DOHH2 (cell line): ENCODE measurements around the gene ZNF385D.
A peak's percentile ranks its signal among the peaks of the same experiment; 100 is the strongest.

ENCODE experiments used
- H3F3A ChIP-seq: fragments of 200-600 bp; sonication (generic), shearing (Covaris generic); 2 replicates; pipeline ENCODE4 v1.6.0; 2016; ENCODE audit warnings: antibody characterized with exemption, mild to moderate bottlenecking; ENCODE audit not compliant: control insufficient read depth, insufficient read depth
- H3K27ac ChIP-seq: fragments of 200-600 bp; sonication (generic); 2 replicates; pipeline ENCODE4 v1.5.1; 2014; ENCODE audit warnings: low read depth, mild to moderate bottlenecking, low read length, moderate library complexity
- H3K27me3 ChIP-seq: fragments of 200-600 bp; sonication (generic); 2 replicates; pipeline ENCODE4 v1.6.1; 2014; ENCODE audit warnings: mild to moderate bottlenecking, low read length, mixed read lengths; ENCODE audit not compliant: control insufficient read depth
- H3K36me3 ChIP-seq: fragments of 200-600 bp; sonication (generic); 2 replicates; pipeline ENCODE4 v1.6.1; 2014; ENCODE audit warnings: mild to moderate bottlenecking, low read length, moderate library complexity, mixed read lengths; ENCODE audit not compliant: control insufficient read depth
- H3K4me1 ChIP-seq: fragments of 200-600 bp; sonication (generic); 2 replicates; pipeline ENCODE4 v1.6.1; 2014; ENCODE audit warnings: mild to moderate bottlenecking, low read length, mixed read lengths; ENCODE audit not compliant: control insufficient read depth
- H3K4me2 ChIP-seq: fragments of 200-600 bp; sonication (generic); 2 replicates; pipeline ENCODE4 v1.6.0; 2014; ENCODE audit warnings: mild to moderate bottlenecking, low read length, moderate library complexity
- H3K4me3 ChIP-seq: fragments of 200-600 bp; sonication (generic); 2 replicates; pipeline ENCODE4 v1.5.1; 2014; ENCODE audit warnings: mild to moderate bottlenecking, low read length, mixed read lengths
- H3K79me2 ChIP-seq: fragments of 200-600 bp; sonication (generic); 2 replicates; pipeline ENCODE4 v1.6.1; 2014; ENCODE audit warnings: mild to moderate bottlenecking, low read length, mixed read lengths; ENCODE audit not compliant: control insufficient read depth
- H3K9me2 ChIP-seq: fragments of 200-600 bp; sonication (generic); replicated peaks from 2 replicates; pipeline ENCODE4 v1.6.1; 2014; ENCODE audit warnings: mild to moderate bottlenecking, low read length, mixed read lengths; ENCODE audit not compliant: control insufficient read depth
- H3K9me3 ChIP-seq: fragments of 200-600 bp; sonication (generic); 2 replicates; pipeline ENCODE4 v1.6.1; 2014; ENCODE audit warnings: antibody characterized with exemption, low read length, mixed read lengths; ENCODE audit not compliant: control insufficient read depth, insufficient read depth
- H4K20me1 ChIP-seq: fragments of 200-600 bp; sonication (generic); 2 replicates; pipeline ENCODE4 v1.6.0; 2014; ENCODE audit warnings: low read depth, mild to moderate bottlenecking, antibody characterized with exemption, low read length, moderate library complexity; ENCODE audit not compliant: control insufficient read depth, insufficient read depth
- EZH2phosphoT487 ChIP-seq: fragments of 200-600 bp; sonication (generic); IDR thresholded peaks from 2 replicates; pipeline ENCODE4 v1.6.1; 2017; ENCODE audit warnings: borderline replicate concordance, mild to moderate bottlenecking, antibody characterized with exemption, low read length, moderate library complexity, mixed read lengths
- TF ChIP-seq, protein P1 (sequence below): fragments of 200-600 bp; sonication (generic); IDR thresholded peaks from one replicate; pipeline ENCODE4 v1.5.1; 2014; ENCODE audit warnings: antibody characterized with exemption, mild to moderate bottlenecking, low read depth, low read length; ENCODE audit not compliant: poor library complexity, severe bottlenecking

ZNF385D gene

GRCh38 chr3:21755896-21756295 is 4.9 kb upstream of the ZNF385D start:
- no peaks in the 10 kb centered on the region for H4K20me1 ChIP-seq
- H3K9me2 ChIP-seq: no peaks in the 10 kb centered on the region; the same call in 1 of the 2 replicates
- H3K27me3 ChIP-seq: no peaks in the 10 kb centered on the region
- no peaks in the 10 kb centered on the region for H3K79me2 ChIP-seq
- no peak overlapping the region for H3K4me3 ChIP-seq
- no peak overlapping the region for H3K27ac ChIP-seq
- H3K9me3 ChIP-seq: no peaks in the 10 kb centered on the region
- TF ChIP-seq, protein P1, sequence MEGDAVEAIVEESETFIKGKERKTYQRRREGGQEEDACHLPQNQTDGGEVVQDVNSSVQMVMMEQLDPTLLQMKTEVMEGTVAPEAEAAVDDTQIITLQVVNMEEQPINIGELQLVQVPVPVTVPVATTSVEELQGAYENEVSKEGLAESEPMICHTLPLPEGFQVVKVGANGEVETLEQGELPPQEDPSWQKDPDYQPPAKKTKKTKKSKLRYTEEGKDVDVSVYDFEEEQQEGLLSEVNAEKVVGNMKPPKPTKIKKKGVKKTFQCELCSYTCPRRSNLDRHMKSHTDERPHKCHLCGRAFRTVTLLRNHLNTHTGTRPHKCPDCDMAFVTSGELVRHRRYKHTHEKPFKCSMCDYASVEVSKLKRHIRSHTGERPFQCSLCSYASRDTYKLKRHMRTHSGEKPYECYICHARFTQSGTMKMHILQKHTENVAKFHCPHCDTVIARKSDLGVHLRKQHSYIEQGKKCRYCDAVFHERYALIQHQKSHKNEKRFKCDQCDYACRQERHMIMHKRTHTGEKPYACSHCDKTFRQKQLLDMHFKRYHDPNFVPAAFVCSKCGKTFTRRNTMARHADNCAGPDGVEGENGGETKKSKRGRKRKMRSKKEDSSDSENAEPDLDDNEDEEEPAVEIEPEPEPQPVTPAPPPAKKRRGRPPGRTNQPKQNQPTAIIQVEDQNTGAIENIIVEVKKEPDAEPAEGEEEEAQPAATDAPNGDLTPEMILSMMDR: no peak
- TF ChIP-seq EZH2phosphoT487: no peak
- H3K36me3 ChIP-seq: no peaks in the 10 kb centered on the region
- no peaks in the 10 kb centered on the region for H3K4me1 ChIP-seq
- no peaks in the 10 kb centered on the region for H3F3A ChIP-seq
- no peak overlapping the region for H3K4me2 ChIP-seq

- Histone ChIP-seq H3K27me3 (no peaks in the 10 kb centered on the region), H3K4me2 (no peak overlapping the region), H3K79me2 (no peaks in the 10 kb centered on the region), H3K4me3 (no peak overlapping the region), H3K36me3 (no peaks in the 10 kb centered on the region), H3K9me2 (no peaks in the 10 kb centered on the region; the same call in 1 of the 2 replicates), H3F3A (no peaks in the 10 kb centered on the region), H3K27ac (no peak overlapping the region), H3K9me3 (no peaks in the 10 kb centered on the region), H3K4me1 (no peaks in the 10 kb centered on the region), H4K20me1 (no peaks in the 10 kb centered on the region)
- no peak for TF ChIP-seq EZH2phosphoT487
- TF ChIP-seq, protein P1: no peak
These were observed 3.8 kb upstream of the ZNF385D start for GRCh38 chr3:21754839-21755238.

DNA sequence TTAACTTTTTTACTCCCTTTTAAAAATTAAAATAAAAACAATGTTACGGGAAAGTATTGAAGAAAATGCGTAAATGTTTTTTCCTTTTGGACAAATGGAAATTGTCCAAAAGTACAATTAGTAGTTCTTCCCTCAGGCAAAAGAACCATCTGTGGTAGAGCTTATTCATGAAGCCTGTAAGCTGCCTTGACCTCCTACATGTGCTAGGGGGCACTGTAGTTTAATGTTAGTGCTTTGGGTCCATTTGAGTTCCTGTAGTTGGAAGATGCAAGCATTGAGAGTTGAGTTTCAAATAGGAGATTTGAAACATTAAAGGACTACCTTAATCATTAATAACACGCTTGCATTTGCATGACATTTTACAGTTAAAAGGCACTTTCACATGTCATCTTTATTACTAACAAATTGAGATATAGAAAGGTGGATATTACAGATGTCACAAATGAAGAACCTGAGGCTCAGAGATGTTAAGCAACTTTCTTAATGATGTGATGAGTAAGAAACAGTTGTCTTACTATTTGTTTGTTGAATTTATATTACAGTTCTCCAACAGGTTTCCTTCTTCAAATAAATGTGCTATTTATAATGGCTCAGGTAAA is 1.8 kb upstream of the ZNF385D start:
- H3K4me2 ChIP-seq: no peak overlapping the region
- no peak overlapping the region for H3K27ac ChIP-seq

More for the DNA sequence above, 1.8 kb upstream of the ZNF385D start:
- Histone ChIP-seq H3K27me3 (no peaks in the 10 kb centered on the region), H3K9me3 (no peaks in the 10 kb centered on the region), H3K79me2 (no peaks in the 10 kb centered on the region), H4K20me1 (no peaks in the 10 kb centered on the region), H3K9me2 (no peaks in the 10 kb centered on the region; the same call in 1 of the 2 replicates), H3K4me1 (no peaks in the 10 kb centered on the region), H3K4me3 (no peak overlapping the region), H3F3A (no peaks in the 10 kb centered on the region), H3K36me3 (no peaks in the 10 kb centered on the region)
- no peak for TF ChIP-seq EZH2phosphoT487
- TF ChIP-seq, protein P1: peak; percentile 48
